HepG2 (cell line): ENCODE results near the gene AGBL2. TPM values are rescaled to one million over a fixed set of nuclear protein-coding genes. Genes with fewer than 3 reads are reported as not detected.

ENCODE experiments used
- ATAC-seq: fragments of 200-7000 bp; cut with Tn5 transposase; 3 replicates; pipeline ENCODE4 v1.9.1; 2020; ENCODE audit warnings: mild to moderate bottlenecking, moderate library complexity
- BruUV-seq: library from RNA; stranded (reverse); fragments of 400-500 nt; replicated peaks from 2 replicates; lab custom pipeline; 2021; lab: Mats Ljungman, UMichigan
- CTCF ChIA-PET: fragments of 300-600 bp; formaldehyde crosslinking; extraction: SDS; loops from one replicate; lab custom pipeline; 2021; ENCODE audit warnings: low total read pairs, inconsistent platforms, low intra/inter-chr PET ratio; lab: Yijun Ruan, JAX
- POLR2A ChIA-PET: fragments of 350-600 bp; sonication (Branson Sonifier 250); formaldehyde crosslinking; loops from one replicate; lab custom pipeline; 2020; ENCODE audit warnings: antibody characterized with exemption, inconsistent platforms; lab: Yijun Ruan, JAX
- DNase-seq: peaks from one replicate; pipeline ENCODE4 v3.0.0-alpha.2; 2015; ENCODE audit warnings: low spot score
- FAIRE-seq: peaks from 3 replicates; lab custom pipeline; 2011; peaks lifted over from hg19 to GRCh38; lab: Jason Lieb, UNC
- H2AFZ ChIP-seq: one replicate; pipeline ENCODE4 v1.6.1; 2011; ENCODE audit warnings: low read length, inconsistent platforms
- H3K27ac ChIP-seq: fragments of 300-600 bp; 3 replicates; pipeline ENCODE4 v1.8.0; 2011; ENCODE audit warnings: mixed run types, mild to moderate bottlenecking, mixed read lengths, low read length, inconsistent platforms; ENCODE audit not compliant: insufficient read depth; ENCODE audit errors: extremely low read length
- H3K27me3 ChIP-seq, 2 experiments: fragments of 200-600 bp in 1 of 2; 2 replicates in 1 of 2; 3 replicates in 1 of 2; pipeline versions ENCODE4 v1.6.0 to v1.8.0; 2011; ENCODE audit warnings: low read length in 2 of 2, mild to moderate bottlenecking in 2 of 2, moderate library complexity in 2 of 2, inconsistent platforms in 1 of 2; ENCODE audit not compliant: insufficient read depth in 2 of 2, control insufficient read depth in 1 of 2
- H3K36me3 ChIP-seq, 2 experiments: fragments of 200-600 bp in 1 of 2; replicated peaks in 1 of 2; 2 replicates in 1 of 2; 3 replicates in 1 of 2; pipeline versions ENCODE4 v1.5.1 to v1.8.0; 2011; ENCODE audit warnings: low read length in 2 of 2, inconsistent platforms in 1 of 2; ENCODE audit not compliant: insufficient read depth in 2 of 2, control insufficient read depth in 1 of 2
- H3K4me1 ChIP-seq: 2 replicates; pipeline ENCODE4 v1.5.1; 2012; ENCODE audit warnings: low read length, inconsistent platforms; ENCODE audit not compliant: insufficient read depth
- H3K4me2 ChIP-seq: 2 replicates; pipeline ENCODE4 v1.6.0; 2011; ENCODE audit warnings: low read depth, low read length, inconsistent platforms
- H3K4me3 ChIP-seq, 3 experiments: fragments of 200-600 bp in 1 of 3; sonication (generic), shearing (Covaris generic) in 1 of 3; replicated peaks in 1 of 3; 2 replicates each; pipeline ENCODE4 v1.5.1; 2011 to 2016; ENCODE audit warnings: low read length in 3 of 3, inconsistent platforms in 2 of 3, low read depth in 2 of 3, mild to moderate bottlenecking in 2 of 3, control low read depth in 1 of 3, mixed read lengths in 1 of 3; ENCODE audit not compliant: insufficient read depth in 1 of 3
- H3K79me2 ChIP-seq: one replicate; pipeline ENCODE4 v1.6.1; 2011; ENCODE audit warnings: low read length, inconsistent platforms; ENCODE audit not compliant: insufficient read depth
- H3K9ac ChIP-seq: 2 replicates; pipeline ENCODE4 v1.6.0; 2011; ENCODE audit warnings: mild to moderate bottlenecking, low read depth, low read length, inconsistent platforms; ENCODE audit not compliant: insufficient read depth
- H3K9me3 ChIP-seq: 2 replicates; pipeline ENCODE4 v1.5.1; 2012; ENCODE audit warnings: mild to moderate bottlenecking, low read length
- H4K20me1 ChIP-seq: 2 replicates; pipeline ENCODE4 v1.6.0; 2011; ENCODE audit warnings: inconsistent platforms, mild to moderate bottlenecking, low read length, moderate library complexity; ENCODE audit not compliant: insufficient read depth
- CSRNP2 ChIP-seq: sonication (generic); formaldehyde crosslinking; conservative IDR thresholded peaks from 2 replicates; pipeline ENCODE4 v1.8.0; 2022; ENCODE audit warnings: low read depth, missing genetic modification reagents
- FOXK1 ChIP-seq: sonication (generic); formaldehyde crosslinking; IDR thresholded peaks from 2 replicates; pipeline ENCODE4 v1.4.0; 2020; ENCODE audit warnings: low read depth, missing genetic modification reagents, borderline replicate concordance
- MTA3 ChIP-seq: sonication (generic); formaldehyde crosslinking; IDR thresholded peaks from 2 replicates; pipeline ENCODE4 v1.4.0; 2020; ENCODE audit warnings: missing genetic modification reagents
- NFKBIZ ChIP-seq: IDR thresholded peaks from 2 replicates; pipeline ENCODE4 v1.6.1; 2018; ENCODE audit warnings: missing genetic modification reagents, missing compliant biosample characterization
- NR2F6 ChIP-seq, 2 experiments: IDR thresholded peaks; 2 replicates each; pipeline ENCODE4 v1.6.1; 2016; ENCODE audit warnings: antibody characterized with exemption in 1 of 2, mild to moderate bottlenecking in 1 of 2
- SALL2 ChIP-seq: sonication (generic); formaldehyde crosslinking; IDR thresholded peaks from 2 replicates; pipeline ENCODE4 v1.8.1; 2023; ENCODE audit warnings: mild to moderate bottlenecking, missing genetic modification reagents, inconsistent platforms
- SMAD9 ChIP-seq: sonication (generic); formaldehyde crosslinking; IDR thresholded peaks from 2 replicates; pipeline ENCODE4 v1.5.1; 2020; ENCODE audit warnings: mild to moderate bottlenecking, missing genetic modification reagents
- SUZ12 ChIP-seq: fragments of 150-350 bp; IDR thresholded peaks from 2 replicates; pipeline ENCODE4 v1.6.1; 2014; ENCODE audit warnings: low read depth, low read length
- SYNCRIP ChIP-seq: fragments of 200-400 bp; formaldehyde crosslinking; IDR thresholded peaks from 2 replicates; pipeline ENCODE4 v1.6.1; 2018; ENCODE audit warnings: mild to moderate bottlenecking, low read depth, low read length; ENCODE audit not compliant: insufficient read depth
- TCF7L2 ChIP-seq: IDR thresholded peaks from 2 replicates; pipeline ENCODE4 v1.6.1; 2011; ENCODE audit warnings: mild to moderate bottlenecking, low read depth, low read length, moderate library complexity
- TOE1 ChIP-seq: sonication (generic); formaldehyde crosslinking; IDR thresholded peaks from 2 replicates; pipeline ENCODE4 v1.4.0; 2020; ENCODE audit warnings: mild to moderate bottlenecking, missing genetic modification reagents
- TRIM24 ChIP-seq: sonication (generic); formaldehyde crosslinking; IDR thresholded peaks from 2 replicates; pipeline ENCODE4 v1.8.0; 2022; ENCODE audit warnings: mild to moderate bottlenecking, missing genetic modification reagents
- ZBTB49 ChIP-seq: sonication (generic); formaldehyde crosslinking; IDR thresholded peaks from 2 replicates; pipeline ENCODE4 v1.4.0; 2020; ENCODE audit warnings: missing genetic modification reagents, borderline replicate concordance
- ZEB1 ChIP-seq: IDR thresholded peaks from 2 replicates; pipeline ENCODE4 v1.6.1; 2012; ENCODE audit warnings: mild to moderate bottlenecking, low read depth, inconsistent platforms; ENCODE audit not compliant: insufficient replicate concordance
- ZNF296 ChIP-seq: sonication (generic); formaldehyde crosslinking; conservative IDR thresholded peaks from 2 replicates; pipeline ENCODE4 v1.5.0; 2020; ENCODE audit warnings: mild to moderate bottlenecking, missing genetic modification reagents
- ZNF556 ChIP-seq: sonication (generic); formaldehyde crosslinking; IDR thresholded peaks from 2 replicates; pipeline ENCODE4 v1.4.0; 2020; ENCODE audit warnings: mild to moderate bottlenecking, missing genetic modification reagents, borderline replicate concordance
- ZNF607 ChIP-seq: sonication (generic); formaldehyde crosslinking; IDR thresholded peaks from 2 replicates; pipeline ENCODE4 v1.5.1; 2020; ENCODE audit warnings: missing genetic modification reagents, mild to moderate bottlenecking, borderline replicate concordance
- ZNF660 ChIP-seq: sonication (generic); formaldehyde crosslinking; IDR thresholded peaks from 2 replicates; pipeline ENCODE4 v1.5.1; 2020; ENCODE audit warnings: mild to moderate bottlenecking, low read depth, missing genetic modification reagents, borderline replicate concordance
- ZNF772 ChIP-seq: sonication (generic); formaldehyde crosslinking; IDR thresholded peaks from 2 replicates; pipeline ENCODE4 v1.5.0; 2020; ENCODE audit warnings: mild to moderate bottlenecking, missing genetic modification reagents
- WGBS: methylation state at CpG from one replicate; pipeline ENCODE4 v1.1.6; 2017; ENCODE audit warnings: low lambda C conversion rate; 5-methylcytosine and 5-hydroxymethylcytosine counted together
- in situ Hi-C: cut with HindIII; loops from 2 replicates; pipeline ENCODE4 v1.10.0; 2017; ENCODE audit warnings: low pct_unique_long_range_greater_than_20kb; ENCODE audit not compliant: extremely low pct_ligation_motif_present
- intact Hi-C: fragments of 100-400 bp; cut with micrococcal nuclease; formaldehyde crosslinking; loops from one replicate; pipeline ENCODE4 v1.10.0; 2022; ENCODE audit not compliant: unreplicated experiment
- polyA plus RNA-seq, 8 experiments: library from polyadenylated mRNA; depleted of rRNA in 3 of 8; stranded (reverse) in 7 of 8; unstranded in 1 of 8; fragments of >200 nt; fragmentation: Illumina TruSeq in 4 of 8; extraction: Trizol in 4 of 8; gene quantifications; 2 replicates each; pipeline versions ENCODE4 v1.2.1 to v1.2.3, GENCODE V29; 2011 to 2016; ENCODE audit warnings: low read depth in 4 of 8, missing spikeins in 1 of 8, mixed read lengths in 1 of 8; ENCODE audit not compliant: insufficient read depth in 1 of 8
- total RNA-seq, 5 experiments: library from RNA; depleted of rRNA; stranded (reverse); fragments of >200 nt; fragmentation: Illumina TruSeq; extraction: Trizol; gene quantifications; 2 replicates each; pipeline ENCODE4 v1.2.3, GENCODE V29; 2016; ENCODE audit warnings: low read depth in 1 of 5

The AGBL2 gene
- total and polyA plus RNA-seq, 2 of the 13 experiments (the other 11 are each of a cell fraction or from before 2014, with no cell fraction given), result 1.6 to 5.7 TPM

- H3K4me2 ChIP-seq, result no peak overlapping the region
- BruUV-seq, result no TSS peak
- no peaks in the 10 kb centered on the region for H3K79me2 ChIP-seq
- no peaks in the 10 kb centered on the region for H4K20me1 ChIP-seq
- intact Hi-C loops (no loop called here), in situ Hi-C loops (no loop called here)
- ChIA-PET POLR2A (no interaction called here), CTCF (no interaction called here)
- no peak overlapping the region for H3K4me3 ChIP-seq
- DNase-seq (no peak), FAIRE-seq (no peak), ATAC-seq (no peak)
- WGBS, result 83% methylated on average over 2 of the region's 2 CpGs
- H3K36me3 ChIP-seq, result no peaks in the 10 kb centered on the region
- TF ChIP-seq ZNF556 (CRISPR knock-in tag) (no peak), CSRNP2 (no peak), ZNF772 (CRISPR knock-in tag) (no peak), ZNF296 (CRISPR knock-in tag) (no peak), TCF7L2 (no peak), SMAD9 (CRISPR knock-in tag) (no peak), SALL2 (CRISPR knock-in tag) (no peak), NR2F6 (IDR thresholded peaks at IDR 0.05) (no peak), NR2F6 (CRISPR knock-in tag; IDR thresholded peaks at IDR 0.05) (no peak), SUZ12 (no peak), ZEB1 (no peak), TOE1 (CRISPR knock-in tag) (no peak), SYNCRIP (no peak), ZNF607 (no peak), FOXK1 (CRISPR knock-in tag) (no peak), MTA3 (CRISPR knock-in tag) (no peak), NFKBIZ (no peak), ZBTB49 (CRISPR knock-in tag) (no peak), ZNF660 (CRISPR knock-in tag) (no peak), TRIM24 (CRISPR knock-in tag) (no peak)
- no peak overlapping the region for H3K9ac ChIP-seq
- H2AFZ ChIP-seq, result no peak overlapping the region
- no peaks in the 10 kb centered on the region for H3K27me3 ChIP-seq
- peaks cover 10% of the 10 kb centered on the region; the same call in 1 of the 2 replicates for H3K4me1 ChIP-seq
- H3K9me3 ChIP-seq, result no peaks in the 10 kb centered on the region
- no peak overlapping the region for H3K27ac ChIP-seq
These were observed 53.9 kb downstream of the AGBL2 start for GRCh38 chr11:47661245-47661644.
